ENCODE data around the gene DAB1.
"Not testable (repeated sequence)": the region's sequence is repeated elsewhere in the genome, so short reads cannot be mapped to it uniquely, and the experiment has no call there.

DAB1 gene

GRCh38 chr1:57234459-57234858 is 189.4 kb downstream of the DAB1 start:
- TF ChIP-seq, protein P1, sequence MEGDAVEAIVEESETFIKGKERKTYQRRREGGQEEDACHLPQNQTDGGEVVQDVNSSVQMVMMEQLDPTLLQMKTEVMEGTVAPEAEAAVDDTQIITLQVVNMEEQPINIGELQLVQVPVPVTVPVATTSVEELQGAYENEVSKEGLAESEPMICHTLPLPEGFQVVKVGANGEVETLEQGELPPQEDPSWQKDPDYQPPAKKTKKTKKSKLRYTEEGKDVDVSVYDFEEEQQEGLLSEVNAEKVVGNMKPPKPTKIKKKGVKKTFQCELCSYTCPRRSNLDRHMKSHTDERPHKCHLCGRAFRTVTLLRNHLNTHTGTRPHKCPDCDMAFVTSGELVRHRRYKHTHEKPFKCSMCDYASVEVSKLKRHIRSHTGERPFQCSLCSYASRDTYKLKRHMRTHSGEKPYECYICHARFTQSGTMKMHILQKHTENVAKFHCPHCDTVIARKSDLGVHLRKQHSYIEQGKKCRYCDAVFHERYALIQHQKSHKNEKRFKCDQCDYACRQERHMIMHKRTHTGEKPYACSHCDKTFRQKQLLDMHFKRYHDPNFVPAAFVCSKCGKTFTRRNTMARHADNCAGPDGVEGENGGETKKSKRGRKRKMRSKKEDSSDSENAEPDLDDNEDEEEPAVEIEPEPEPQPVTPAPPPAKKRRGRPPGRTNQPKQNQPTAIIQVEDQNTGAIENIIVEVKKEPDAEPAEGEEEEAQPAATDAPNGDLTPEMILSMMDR (IDR thresholded peaks at IDR 0.05; ENCODE audit: low read depth, low read length) = no peak
- DNase-seq (ENCODE audit: extremely low read depth, low read depth) = no peak

GRCh38 chr1:57232500-57232899 is 191.4 kb downstream of the DAB1 start:
- TF ChIP-seq, protein P1 (IDR thresholded peaks at IDR 0.05; ENCODE audit: low read depth, low read length) = no peak
- no peak for DNase-seq (ENCODE audit: extremely low read depth, low read depth)

DNA sequence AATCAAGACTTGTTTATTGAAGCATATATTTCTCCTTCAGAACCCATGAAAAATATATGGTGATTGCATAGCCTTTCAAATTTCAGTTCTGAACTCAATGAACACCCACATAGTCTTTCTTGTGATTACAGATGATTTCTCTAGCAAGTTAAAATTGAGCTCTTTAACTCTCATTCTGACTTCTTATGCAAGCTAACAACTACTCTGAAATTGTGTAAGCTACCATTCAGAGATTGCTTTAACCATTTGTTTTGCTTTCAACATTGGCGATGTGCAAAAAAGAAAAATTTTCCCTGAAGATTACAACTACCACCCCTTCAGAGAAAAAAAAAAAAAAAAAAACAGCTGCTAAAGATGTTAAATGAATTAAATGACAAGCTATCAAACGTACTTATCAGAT is 193.9 kb downstream of the DAB1 start:
- DNase-seq (ENCODE audit: extremely low read depth, low read depth) = no peak
- TF ChIP-seq, protein P1 (IDR thresholded peaks at IDR 0.05; ENCODE audit: low read depth, low read length) = no peak

DNA sequence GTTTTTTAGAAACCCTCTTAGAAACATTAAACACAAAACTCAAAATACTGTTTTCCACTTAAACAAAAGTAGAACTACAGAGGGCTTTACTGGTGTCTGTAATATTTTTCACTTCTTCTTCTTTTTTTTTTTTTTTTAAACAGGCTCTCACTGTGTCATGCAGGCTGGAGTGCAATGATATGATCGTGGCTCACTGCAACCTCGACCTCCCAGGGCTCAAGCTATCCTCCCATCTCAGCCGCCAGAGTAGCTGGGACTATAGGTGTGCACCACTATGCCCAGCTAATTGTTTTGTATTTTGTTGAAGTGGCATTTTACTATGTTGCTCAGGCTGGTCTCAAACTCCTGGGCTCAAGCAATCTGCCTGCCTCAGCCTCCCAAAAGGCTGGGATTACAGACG is 194.8 kb downstream of the DAB1 start:
- TF ChIP-seq, protein P1 (IDR thresholded peaks at IDR 0.05; ENCODE audit: low read depth, low read length) = no peak
- no peak for DNase-seq (ENCODE audit: extremely low read depth, low read depth)

- TF ChIP-seq, protein P1 (IDR thresholded peaks at IDR 0.05; ENCODE audit: low read depth, low read length) = no peak
- no peak for DNase-seq (ENCODE audit: extremely low read depth, low read depth)
Measured at GRCh38 chr1:57222801-57223200, 201.1 kb downstream of the DAB1 start.

DNA sequence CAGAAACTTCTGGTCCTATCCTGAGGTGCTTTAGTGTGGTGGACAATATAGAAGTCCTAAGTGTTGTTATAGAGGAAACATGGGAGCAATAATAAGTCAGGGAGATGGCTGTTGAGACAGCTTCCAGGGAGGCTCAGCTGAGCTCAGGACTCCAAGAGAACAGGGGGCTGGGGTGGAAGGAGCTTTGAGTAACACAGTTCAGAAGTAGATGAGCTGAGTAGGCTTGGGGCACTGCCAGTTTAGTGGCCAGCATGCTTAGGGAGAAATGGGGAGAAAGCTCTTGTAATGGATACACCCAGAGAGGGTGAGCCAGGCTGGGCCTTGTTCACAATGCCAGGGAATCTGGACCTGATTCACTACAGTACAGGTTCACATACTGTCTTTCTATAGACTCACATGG is 201.6 kb downstream of the DAB1 start:
- DNase-seq (ENCODE audit: extremely low read depth, low read depth) = no peak
- TF ChIP-seq, protein P1 (IDR thresholded peaks at IDR 0.05; ENCODE audit: low read depth, low read length) = no peak

DNA sequence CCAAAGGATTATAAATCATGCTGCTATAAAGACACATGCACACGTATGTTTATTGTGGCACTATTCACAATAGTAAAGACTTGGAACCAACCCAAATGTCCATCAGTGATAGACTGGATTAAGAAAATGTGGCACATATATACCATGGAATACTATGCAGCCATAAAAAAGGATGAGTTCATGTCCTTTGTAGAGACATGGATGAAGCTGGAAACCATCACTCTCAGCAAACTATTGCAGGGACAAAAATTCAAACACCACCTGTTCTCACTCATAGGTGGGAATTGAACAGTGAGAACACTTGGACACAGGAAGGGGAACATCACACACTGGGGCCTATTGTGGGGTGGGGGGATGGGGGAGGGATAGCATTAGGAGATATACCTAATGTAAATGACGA is 203.0 kb downstream of the DAB1 start:
- not testable (repeated sequence) for DNase-seq (ENCODE audit: extremely low read depth, low read depth)

DNA sequence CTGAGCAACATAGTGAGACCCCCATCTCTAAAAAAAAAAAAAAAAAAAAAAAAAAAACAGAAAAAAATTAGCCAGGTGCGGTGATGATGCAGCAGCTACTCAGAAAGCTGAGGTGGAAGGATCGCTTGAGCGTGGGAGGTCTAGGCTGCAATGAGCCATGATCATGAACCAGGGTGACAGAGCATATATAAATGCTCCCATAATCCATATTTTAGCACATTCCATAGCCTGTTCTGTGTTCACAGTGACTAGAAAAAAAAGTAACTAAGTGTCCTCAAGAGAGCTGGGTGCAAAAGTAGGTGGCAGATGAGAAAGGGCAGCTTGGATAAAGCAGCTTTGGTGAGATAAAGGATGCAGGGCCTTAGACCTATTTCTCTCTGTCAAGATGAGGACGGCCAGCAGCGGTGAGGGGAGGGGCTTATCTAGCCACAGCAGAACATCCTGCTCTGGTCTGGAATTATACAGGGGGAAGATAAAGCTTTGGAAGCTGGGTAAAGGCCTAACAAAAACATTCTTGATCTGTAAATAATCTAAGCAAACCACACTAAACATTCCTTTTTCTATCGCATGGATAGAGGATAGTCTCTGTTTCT is 205.3 kb downstream of the DAB1 start:
- TF ChIP-seq, protein P1 (IDR thresholded peaks at IDR 0.05; ENCODE audit: low read depth, low read length) = no peak
- DNase-seq (ENCODE audit: extremely low read depth, low read depth) = no peak
